ENCODE data around the gene HPD.

Gene HPD

DNA sequence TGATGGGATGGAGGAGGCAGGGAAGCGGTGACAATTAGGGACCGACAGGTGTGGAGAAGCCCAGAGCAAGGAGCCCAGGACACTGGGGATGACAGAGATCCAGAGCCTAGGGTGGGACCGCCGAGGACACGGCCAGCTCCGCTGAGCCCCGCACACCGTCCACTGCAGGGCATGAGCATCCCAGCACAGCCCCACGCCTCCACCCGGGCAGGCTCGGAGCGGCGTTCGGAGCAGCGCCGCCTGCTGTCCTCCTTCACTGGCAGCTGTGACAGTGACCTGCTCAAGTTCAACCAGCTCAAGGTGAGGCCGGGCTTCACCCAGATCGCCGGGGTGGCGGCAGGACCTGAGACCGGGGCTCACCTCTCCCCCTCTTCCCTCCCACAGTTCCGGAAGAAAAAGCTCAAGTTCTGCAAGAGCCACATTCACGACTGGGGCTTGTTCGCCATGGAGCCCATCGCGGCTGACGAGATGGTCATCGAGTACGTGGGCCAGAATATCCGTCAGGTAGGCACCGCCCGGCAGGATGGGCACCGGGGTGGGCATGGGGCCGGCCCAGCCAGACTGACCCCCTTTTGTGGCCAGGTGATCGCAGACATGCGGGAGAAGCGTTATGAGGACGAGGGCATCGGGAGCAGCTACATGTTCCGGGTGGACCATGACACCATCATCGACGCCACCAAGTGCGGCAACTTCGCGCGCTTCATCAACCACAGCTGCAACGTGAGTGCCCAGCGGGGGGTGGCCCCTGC, 31.1 kb downstream of the HPD start:
- TF ChIP-seq POLR2A (IDR thresholded peaks at IDR 0.05; ENCODE audit: low read length) (no peak), GATA1 (IDR thresholded peaks at IDR 0.05; ENCODE audit: low read depth, low read length) (no peak)
- no peak for DNase-seq

- peak; percentile 49 to 74 for DNase-seq
- TF ChIP-seq POLR2A (IDR thresholded peaks at IDR 0.05; ENCODE audit: low read length): no peak
- TF ChIP-seq GATA1 (IDR thresholded peaks at IDR 0.05; ENCODE audit: low read depth, low read length): no peak
Measured at GRCh38 chr12:121826318-121827150, 32.1 kb downstream of the HPD start.

DNA sequence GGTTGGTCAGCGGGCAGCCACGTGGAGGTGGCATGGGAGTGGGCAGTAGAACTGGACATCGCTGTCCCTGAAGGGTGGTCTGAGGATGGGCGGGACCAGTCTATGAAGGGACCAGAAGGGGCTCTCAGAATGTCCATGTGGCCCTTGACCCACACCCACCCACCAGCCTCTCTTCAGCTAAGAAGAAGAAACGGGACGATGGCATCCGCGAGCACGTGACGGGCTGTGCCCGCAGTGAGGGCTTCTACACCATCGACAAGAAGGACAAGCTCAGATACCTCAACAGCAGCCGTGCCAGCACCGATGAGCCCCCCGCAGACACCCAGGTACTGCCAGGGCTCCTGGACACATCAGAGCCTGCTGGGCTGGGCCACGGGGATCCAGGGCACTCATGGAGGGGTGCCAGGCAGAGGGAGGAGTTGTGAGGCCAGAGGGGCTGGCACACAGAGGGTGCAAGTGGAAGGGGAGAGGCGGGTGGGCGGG, 33.6 kb downstream of the HPD start:
- TF ChIP-seq GATA1 (IDR thresholded peaks at IDR 0.05; ENCODE audit: low read depth, low read length) (no peak), POLR2A (IDR thresholded peaks at IDR 0.05; ENCODE audit: low read length) (no peak)
- DNase-seq: no peak

DNA sequence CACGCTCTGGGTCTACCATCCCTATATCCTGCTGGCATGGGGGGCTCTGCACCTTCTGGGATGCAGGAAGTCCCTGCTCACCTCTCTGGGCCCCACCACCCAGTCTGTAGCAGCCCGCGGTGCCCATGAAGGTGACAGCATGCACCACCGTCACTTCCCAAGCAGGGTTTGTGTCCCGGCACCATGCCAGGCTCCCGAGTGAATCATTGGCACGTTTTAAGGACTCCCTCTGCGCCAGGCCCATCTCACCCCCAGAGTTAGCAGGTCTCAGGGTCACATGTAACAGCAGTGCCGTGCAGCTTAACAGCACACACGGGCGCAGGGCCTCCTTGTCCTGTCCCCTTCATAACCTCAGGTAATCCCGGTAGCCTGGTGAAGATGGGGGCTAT, 34.9 kb downstream of the HPD start:
- TF ChIP-seq GATA1 (IDR thresholded peaks at IDR 0.05; ENCODE audit: low read depth, low read length) (no peak), POLR2A (IDR thresholded peaks at IDR 0.05; ENCODE audit: low read length) (no peak)
- no peak for DNase-seq

GRCh38 chr12:121823101-121823726, 35.4 kb downstream of the HPD start:
- TF ChIP-seq POLR2A (IDR thresholded peaks at IDR 0.05; ENCODE audit: low read length): no peak
- TF ChIP-seq GATA1 (IDR thresholded peaks at IDR 0.05; ENCODE audit: low read depth, low read length): no peak

GRCh38 chr12:121822393-121823100, 36.1 kb downstream of the HPD start:
- DNase-seq: no peak
- TF ChIP-seq GATA1 (IDR thresholded peaks at IDR 0.05; ENCODE audit: low read depth, low read length) (no peak), POLR2A (IDR thresholded peaks at IDR 0.05; ENCODE audit: low read length) (no peak)

More at GRCh38 chr12:121823101-121823726, 35.4 kb downstream of the HPD start:
- DNase-seq: no peak

GRCh38 chr12:121820056-121820455, 38.6 kb downstream of the HPD start:
- no peak for DNase-seq
- no peak for TF ChIP-seq GATA1 (IDR thresholded peaks at IDR 0.05; ENCODE audit: low read depth, low read length)
- no peak for TF ChIP-seq POLR2A (IDR thresholded peaks at IDR 0.05; ENCODE audit: low read length)

DNA sequence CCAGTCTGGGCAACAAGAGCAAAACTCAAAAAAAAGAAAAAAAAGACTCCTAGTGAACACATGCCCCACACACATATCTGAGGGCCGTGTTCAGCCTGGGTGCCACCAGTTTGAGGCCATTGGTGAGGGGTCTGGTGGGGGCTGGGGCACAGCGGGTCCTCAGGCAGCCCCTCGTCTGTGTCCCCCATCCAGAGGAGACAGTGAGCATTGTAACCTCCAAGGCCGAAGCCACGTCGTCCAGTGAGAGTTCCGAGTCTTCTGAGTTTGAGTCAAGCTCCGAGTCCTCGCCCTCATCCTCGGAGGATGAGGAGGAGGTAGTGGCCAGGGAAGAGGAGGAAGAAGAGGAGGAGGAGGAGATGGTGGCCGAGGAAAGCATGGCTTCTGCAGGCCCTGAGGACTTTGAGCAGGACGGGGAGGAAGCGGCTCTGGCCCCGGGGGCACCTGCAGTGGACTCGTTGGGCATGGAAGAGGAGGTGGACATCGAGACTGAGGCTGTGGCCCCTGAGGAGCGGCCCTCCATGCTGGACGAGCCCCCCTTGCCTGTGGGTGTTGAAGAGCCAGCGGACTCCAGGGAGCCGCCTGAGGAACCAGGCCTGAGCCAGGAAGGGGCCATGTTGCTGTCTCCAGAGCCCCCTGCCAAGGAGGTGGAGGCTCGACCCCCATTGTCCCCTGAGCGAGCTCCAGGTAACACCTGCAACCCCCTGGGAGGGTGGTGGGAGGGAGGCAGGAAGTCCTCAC, 39.3 kb downstream of the HPD start:
- no peak for TF ChIP-seq POLR2A (IDR thresholded peaks at IDR 0.05; ENCODE audit: low read length)
- no peak for TF ChIP-seq GATA1 (IDR thresholded peaks at IDR 0.05; ENCODE audit: low read depth, low read length)
- DNase-seq: no peak

- no peak for TF ChIP-seq GATA1 (IDR thresholded peaks at IDR 0.05; ENCODE audit: low read depth, low read length)
- no peak for TF ChIP-seq POLR2A (IDR thresholded peaks at IDR 0.05; ENCODE audit: low read length)
- no peak for DNase-seq
Measured at GRCh38 chr12:121817648-121818043, 41.0 kb downstream of the HPD start.

DNA sequence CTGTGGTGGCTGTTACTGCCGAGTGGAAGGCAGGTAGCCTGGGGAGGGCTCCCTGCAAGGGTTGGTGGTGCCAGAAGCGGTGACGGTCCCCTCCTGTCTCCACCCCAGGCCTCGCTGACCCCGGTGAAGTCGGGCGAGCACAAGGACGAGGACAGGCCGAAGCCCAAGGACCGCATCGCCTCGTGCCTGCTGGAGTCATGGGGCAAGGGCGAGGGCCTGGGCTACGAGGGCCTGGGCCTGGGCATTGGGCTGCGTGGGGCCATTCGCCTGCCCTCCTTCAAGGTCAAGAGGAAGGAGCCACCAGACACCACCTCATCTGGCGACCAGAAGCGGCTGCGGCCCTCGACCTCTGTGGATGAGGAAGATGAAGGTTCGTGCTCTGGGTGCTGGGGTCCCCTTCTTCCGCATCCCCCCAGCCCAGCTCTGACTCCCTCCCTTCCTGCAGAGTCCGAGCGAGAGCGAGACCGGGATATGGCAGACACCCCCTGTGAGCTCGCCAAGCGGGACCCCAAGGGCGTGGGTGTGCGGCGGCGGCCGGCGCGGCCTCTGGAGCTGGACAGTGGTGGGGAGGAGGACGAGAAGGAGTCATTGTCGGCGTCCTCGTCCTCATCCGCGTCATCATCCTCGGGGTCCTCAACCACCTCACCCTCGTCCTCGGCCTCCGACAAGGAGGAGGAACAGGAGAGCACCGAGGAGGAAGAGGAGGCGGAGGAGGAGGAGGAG, 41.6 kb downstream of the HPD start:
- DNase-seq: no peak
- TF ChIP-seq GATA1 (IDR thresholded peaks at IDR 0.05; ENCODE audit: low read depth, low read length) (no peak), POLR2A (IDR thresholded peaks at IDR 0.05; ENCODE audit: low read length) (no peak)

DNA sequence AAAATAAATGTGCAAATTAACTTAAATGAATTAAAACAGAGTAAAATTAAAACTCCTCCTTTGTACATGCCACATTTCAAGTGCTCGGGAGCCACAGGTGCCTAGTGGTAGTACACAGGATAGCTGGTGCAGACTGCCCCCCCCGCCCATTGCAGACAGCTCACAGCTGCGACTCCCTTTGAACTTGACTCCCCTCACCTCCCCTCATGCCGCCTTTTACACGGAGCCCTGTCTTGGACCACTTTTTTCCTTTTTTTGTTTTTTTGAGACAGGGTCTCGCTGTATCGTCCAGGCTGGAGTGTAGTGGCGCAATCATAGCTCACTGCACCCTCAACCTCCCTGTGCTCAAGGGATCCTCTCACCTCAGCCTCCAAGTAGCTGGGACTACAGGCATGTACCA, 43.4 kb downstream of the HPD start:
- TF ChIP-seq GATA1 (IDR thresholded peaks at IDR 0.05; ENCODE audit: low read depth, low read length) (no peak), POLR2A (IDR thresholded peaks at IDR 0.05; ENCODE audit: low read length) (no peak)
- DNase-seq: no peak

DNA sequence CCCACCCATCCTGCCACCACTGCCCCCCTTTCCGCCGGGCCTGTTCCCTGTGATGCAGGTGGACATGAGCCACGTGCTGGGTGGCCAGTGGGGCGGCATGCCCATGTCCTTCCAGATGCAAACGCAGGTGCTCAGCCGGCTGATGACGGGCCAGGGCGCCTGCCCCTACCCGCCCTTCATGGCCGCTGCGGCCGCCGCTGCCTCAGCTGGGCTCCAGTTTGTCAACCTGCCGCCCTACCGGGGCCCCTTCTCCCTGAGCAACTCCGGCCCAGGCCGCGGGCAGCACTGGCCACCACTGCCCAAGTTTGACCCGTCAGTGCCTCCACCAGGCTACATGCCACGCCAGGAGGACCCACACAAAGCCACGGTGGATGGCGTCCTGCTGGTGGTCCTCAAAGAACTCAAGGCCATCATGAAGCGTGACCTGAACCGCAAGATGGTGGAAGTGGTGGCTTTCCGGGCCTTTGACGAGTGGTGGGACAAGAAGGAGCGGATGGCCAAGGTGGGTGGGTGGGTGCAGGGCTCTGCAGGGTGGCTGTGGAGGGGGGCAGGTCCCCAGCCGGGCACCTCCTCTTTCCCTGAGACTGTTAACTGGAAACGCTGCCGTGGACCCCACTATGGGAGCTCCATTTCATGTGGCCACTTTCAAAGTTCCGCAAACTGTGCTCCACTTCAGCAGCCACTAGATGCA, 44.1 kb downstream of the HPD start:
- TF ChIP-seq POLR2A (IDR thresholded peaks at IDR 0.05; ENCODE audit: low read length) (no peak), GATA1 (IDR thresholded peaks at IDR 0.05; ENCODE audit: low read depth, low read length) (no peak)
- no peak for DNase-seq

Measured in erythroblast (primary cell).